Measurements from ENCODE around the gene TMA7. TPM values are rescaled to one million over a fixed set of nuclear protein-coding genes. Genes with fewer than 3 reads are reported as not detected.

TMA7 gene
- total and polyA plus RNA-seq, 10 of the 15 experiments (the other 5 are each of a cell fraction or from before 2014, with no cell fraction given), result 319 to 1,760 (median 752) TPM

DNA sequence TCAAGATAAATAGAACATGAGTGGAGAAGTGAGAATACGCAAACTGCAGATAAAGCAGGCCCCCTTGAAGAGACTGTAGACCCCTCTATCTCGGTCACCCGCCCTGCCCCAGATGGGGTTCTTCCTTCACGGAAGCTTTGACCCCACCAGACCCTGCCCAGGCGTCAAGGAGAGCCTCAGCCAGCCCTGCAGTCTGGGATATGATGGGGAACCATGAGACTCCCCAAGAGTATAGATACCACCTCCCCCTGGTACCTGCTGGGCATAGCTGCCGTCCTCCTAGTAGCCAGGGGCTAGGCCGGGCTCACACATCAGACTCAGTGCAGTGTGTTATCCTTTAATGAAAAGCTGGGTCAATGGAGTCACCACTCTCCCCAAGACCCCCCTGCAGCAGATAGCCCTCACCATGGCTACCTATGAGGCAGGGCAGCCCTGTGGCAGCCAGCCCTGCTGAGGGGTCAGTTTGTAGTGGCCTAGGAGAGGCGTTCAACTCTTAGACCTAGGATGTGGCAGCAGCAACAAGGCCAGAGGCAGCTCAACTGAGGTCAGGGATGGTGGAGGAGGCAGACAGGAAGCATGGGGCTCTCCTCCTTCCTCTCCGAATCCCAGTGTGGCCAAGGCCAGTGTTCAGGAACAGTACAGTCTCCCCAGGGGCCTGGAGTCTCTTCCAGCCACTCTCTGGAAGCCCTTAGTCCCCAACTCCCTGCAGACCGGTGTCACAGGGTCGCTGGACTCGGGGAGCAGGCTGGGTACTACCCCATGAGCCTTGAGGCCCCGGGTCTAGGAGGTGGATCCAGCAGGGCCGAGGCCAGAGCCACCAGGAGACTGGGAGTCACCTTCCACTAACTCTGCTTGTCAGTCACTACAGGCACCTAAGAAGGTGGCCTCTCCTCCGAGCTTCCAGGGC lies 36.3 kb upstream of the TMA7 start (continued):
- TF ChIP-seq, protein P1, sequence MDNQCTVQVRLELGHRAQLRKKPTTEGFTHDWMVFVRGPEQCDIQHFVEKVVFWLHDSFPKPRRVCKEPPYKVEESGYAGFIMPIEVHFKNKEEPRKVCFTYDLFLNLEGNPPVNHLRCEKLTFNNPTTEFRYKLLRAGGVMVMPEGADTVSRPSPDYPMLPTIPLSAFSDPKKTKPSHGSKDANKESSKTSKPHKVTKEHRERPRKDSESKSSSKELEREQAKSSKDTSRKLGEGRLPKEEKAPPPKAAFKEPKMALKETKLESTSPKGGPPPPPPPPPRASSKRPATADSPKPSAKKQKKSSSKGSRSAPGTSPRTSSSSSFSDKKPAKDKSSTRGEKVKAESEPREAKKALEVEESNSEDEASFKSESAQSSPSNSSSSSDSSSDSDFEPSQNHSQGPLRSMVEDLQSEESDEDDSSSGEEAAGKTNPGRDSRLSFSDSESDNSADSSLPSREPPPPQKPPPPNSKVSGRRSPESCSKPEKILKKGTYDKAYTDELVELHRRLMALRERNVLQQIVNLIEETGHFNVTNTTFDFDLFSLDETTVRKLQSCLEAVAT (IDR thresholded peaks at IDR 0.05), result no peak
- no peak for TF ChIP-seq ZZZ3 (IDR thresholded peaks at IDR 0.05; ENCODE audit: control insufficient read depth, insufficient read length, low read depth)

DNA sequence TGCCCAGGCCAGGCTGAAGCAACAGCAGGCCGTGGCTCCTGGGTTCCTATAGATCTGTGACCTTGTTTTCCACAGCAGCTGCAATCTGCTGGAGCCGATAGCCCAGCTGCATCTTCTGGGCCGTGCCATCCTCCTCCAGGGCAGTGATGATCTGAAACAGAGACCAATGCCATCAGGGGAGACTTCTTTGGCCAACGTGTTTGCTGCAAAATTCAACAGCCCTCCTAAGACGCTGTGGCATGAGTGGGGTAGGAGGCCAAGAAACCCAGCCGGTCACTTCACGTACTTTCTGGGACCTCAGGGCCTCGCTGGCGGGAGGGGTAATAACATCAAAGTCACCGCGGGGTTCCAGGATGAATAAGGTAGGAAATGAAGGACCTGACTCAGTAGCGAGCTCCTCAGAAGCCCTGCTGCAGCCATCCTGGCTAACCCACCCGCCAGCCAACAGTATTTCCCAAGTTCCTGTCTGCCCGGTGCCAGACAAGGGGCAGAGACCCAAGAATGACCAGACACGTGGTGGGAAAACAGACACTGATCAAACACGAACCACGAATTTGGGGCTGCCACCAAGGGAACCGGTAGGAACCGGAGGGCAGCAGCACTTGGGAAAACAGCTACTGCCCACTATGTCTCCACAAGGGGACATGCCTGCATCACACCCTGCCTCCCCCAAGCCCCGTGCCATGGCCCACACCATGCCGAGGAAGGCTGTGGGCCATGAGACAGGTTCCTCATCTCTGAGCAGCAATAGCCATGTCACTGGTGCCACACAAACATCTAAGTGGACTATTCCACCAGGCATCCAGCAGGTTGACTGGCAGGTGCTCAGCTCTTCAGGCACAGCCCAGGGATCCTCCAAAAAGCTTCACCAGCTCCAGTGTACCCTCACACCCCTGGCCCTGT lies 35.4 kb upstream of the TMA7 start:
- 38% methylated on average over 21 of the region's 21 CpGs for WGBS (ENCODE audit: insufficient coverage, insufficient replicate concordance, low lambda C conversion rate, missing lambda C conversion rate)
- ChIA-PET CTCF (interaction anchor here (1.1 to 22.0 kb wide), 3 partner anchors 32 to 231 kb away, joined by 3 to 757 read pairs (median 3); partner anchors contain the start of genes CCDC51, SLC26A6 and TMA7), SMC1A (ENCODE audit: uncharacterized antibody, unreplicated experiment) (interaction anchor here (8.0 kb wide), 1 partner anchor 31 kb away, joined by 287 read pairs; the partner anchor contains the start of genes CCDC51 and TMA7), RAD21 (ENCODE audit: unreplicated experiment) (interaction anchor here (0.7 to 2.3 kb wide), 2 partner anchors 31 to 35 kb away, joined by 3 to 13 read pairs; partner anchors contain the start of genes CCDC51 and TMA7), POLR2A (no interaction called here)
- Histone ChIP-seq H4K20me1 (ENCODE audit: control insufficient read depth, insufficient read depth) (no peaks in the 10 kb centered on the region), H3K27ac (ENCODE audit: control insufficient read depth, insufficient read depth) (no peak overlapping the region), H3K9me3 (replicated peaks; ENCODE audit: control insufficient read depth, insufficient read depth, low read length) (no peaks in the 10 kb centered on the region), H3K4me2 (ENCODE audit: control insufficient read depth, insufficient read depth) (no peak overlapping the region), H3K9ac (ENCODE audit: control insufficient read depth, insufficient read depth, low read length) (no peak overlapping the region), H2AFZ (ENCODE audit: control insufficient read depth, low read depth, low read length) (no peak overlapping the region), H3K27me3 (replicated peaks in 1 of 2; ENCODE audit: control insufficient read depth in 2 of 2, insufficient read depth in 2 of 2, low read length in 1 of 2) (no peaks in the 10 kb centered on the region), H3K4me1 (ENCODE audit: control insufficient read depth, insufficient read depth, low read length) (no peaks in the 10 kb centered on the region), H3K4me3 (no peak overlapping the region), H3K36me3 (ENCODE audit: control insufficient read depth in 2 of 2, insufficient read depth in 2 of 2, low read length in 1 of 2) (no peaks in the 10 kb centered on the region), H3K79me2 (ENCODE audit: control insufficient read depth, insufficient read depth, low read length) (no peaks in the 10 kb centered on the region)
- no TSS peak for BruUV-seq (replicated peaks)
- DNase-seq (ENCODE audit: low read depth, low spot score) (no peak), FAIRE-seq (no peak), ATAC-seq (no peak)
- in situ Hi-C loops (cut with MboI), result loop anchor here (5.0 kb wide), 1 partner anchor 33 kb away; no protein-coding TSS in a partner anchor
- intact Hi-C loops (cut with micrococcal nuclease; ENCODE audit: unreplicated experiment), result no loop called here
- TF ChIP-seq ATF7 (IDR thresholded peaks at IDR 0.05; ENCODE audit: low read depth) (no peak), RBBP5 (conservative IDR thresholded peaks at IDR 0.05) (no peak), RAD51 (IDR thresholded peaks at IDR 0.05) (no peak), ZNF622 (IDR thresholded peaks at IDR 0.05) (no peak), GATAD2B (conservative IDR thresholded peaks at IDR 0.05; ENCODE audit: low read depth) (no peak), STAT3 (IDR thresholded peaks at IDR 0.05; ENCODE audit: low read depth, low read length) (no peak), SREBF1 (IDR thresholded peaks at IDR 0.05; ENCODE audit: low read length) (no peak), SMAD1 (IDR thresholded peaks at IDR 0.05; ENCODE audit: low read depth, partially characterized antibody) (no peak), RAD21 (IDR thresholded peaks at IDR 0.05; ENCODE audit: insufficient read depth, low read depth, low read length) (no peak), MEF2B (IDR thresholded peaks at IDR 0.05; ENCODE audit: partially characterized antibody, poor library complexity, severe bottlenecking) (no peak), NFYB (IDR thresholded peaks at IDR 0.05; ENCODE audit: insufficient read depth, low read depth, low read length) (no peak), NR2C2 (IDR thresholded peaks at IDR 0.05; ENCODE audit: borderline replicate concordance, control insufficient read depth, insufficient read length, low read depth) (no peak), KAT2A (conservative IDR thresholded peaks at IDR 0.05; ENCODE audit: control insufficient read depth, low read depth, low read length) (no peak)

Data from GM12878 (cell line).